GM12878 (cell line): Measurements from ENCODE around the gene TRUB1. TPM values are rescaled to one million over a fixed set of nuclear protein-coding genes. Genes with fewer than 3 reads are reported as not detected.

Experiments
- ATAC-seq: fragments of 200-7000 bp; cut with Tn5 transposase; 3 replicates; pipeline ENCODE4 v1.9.1; 2020; ENCODE audit warnings: mild to moderate bottlenecking, moderate library complexity
- BruUV-seq: library from RNA; stranded (reverse); fragments of 400-500 nt; replicated peaks from 2 replicates; lab custom pipeline; 2021; lab: Mats Ljungman, UMichigan
- CTCF ChIA-PET: fragments of 300-600 bp; sonication (Branson Sonifier 250); formaldehyde crosslinking; extraction: SDS; loops from one replicate; lab custom pipeline; 2021; ENCODE audit warnings: inconsistent platforms; lab: Yijun Ruan, JAX
- POLR2A ChIA-PET: fragments of 350-600 bp; formaldehyde crosslinking; extraction: SDS; loops from one replicate; lab custom pipeline; 2021; ENCODE audit warnings: inconsistent platforms; lab: Charles Lee
- RAD21 ChIA-PET: fragments of 300-600 bp; sonication (Branson Sonifier 250); formaldehyde crosslinking; loops from one replicate; lab custom pipeline; 2023; ENCODE audit warnings: antibody characterized with exemption; ENCODE audit not compliant: unreplicated experiment; lab: Charles Lee
- SMC1A ChIA-PET: fragments of 300-600 bp; sonication (Branson Sonifier 250); formaldehyde crosslinking; loops from one replicate; lab custom pipeline; 2023; ENCODE audit not compliant: unreplicated experiment, uncharacterized antibody; lab: Charles Lee
- DNase-seq: peaks from one replicate; pipeline ENCODE4 v3.0.0-alpha.2; 2011; ENCODE audit warnings: low read depth, low spot score
- FAIRE-seq: peaks from 3 replicates; lab custom pipeline; 2011; peaks lifted over from hg19 to GRCh38; lab: Jason Lieb, UNC
- H2AFZ ChIP-seq: 2 replicates; pipeline ENCODE4 v1.6.0; 2011; ENCODE audit warnings: low read depth, low read length, control low read depth; ENCODE audit not compliant: control insufficient read depth
- H3K27ac ChIP-seq: 2 replicates; pipeline ENCODE4 v1.5.1; 2011; ENCODE audit warnings: control low read depth; ENCODE audit not compliant: control insufficient read depth, insufficient read depth
- H3K27me3 ChIP-seq, 2 experiments: replicated peaks in 1 of 2; 2 replicates each; pipeline versions ENCODE4 v1.6.0 to v1.6.1; 2011; ENCODE audit warnings: low read length in 1 of 2; ENCODE audit not compliant: control insufficient read depth in 2 of 2, insufficient read depth in 2 of 2
- H3K36me3 ChIP-seq, 2 experiments: 2 replicates each; pipeline ENCODE4 v1.5.1; 2011; ENCODE audit warnings: low read length in 1 of 2; ENCODE audit not compliant: control insufficient read depth in 2 of 2, insufficient read depth in 2 of 2
- H3K4me1 ChIP-seq: 2 replicates; pipeline ENCODE4 v1.6.1; 2011; ENCODE audit warnings: mild to moderate bottlenecking, low read length, moderate library complexity, mixed read lengths; ENCODE audit not compliant: control insufficient read depth, insufficient read depth
- H3K4me2 ChIP-seq: 2 replicates; pipeline ENCODE4 v1.6.0; 2011; ENCODE audit warnings: control low read depth; ENCODE audit not compliant: control insufficient read depth, insufficient read depth
- H3K4me3 ChIP-seq: fragments of 200-600 bp; sonication (generic); 2 replicates; pipeline ENCODE4 v1.5.1; 2016
- H3K79me2 ChIP-seq: 2 replicates; pipeline ENCODE4 v1.6.0; 2011; ENCODE audit warnings: low read length; ENCODE audit not compliant: control insufficient read depth, insufficient read depth
- H3K9ac ChIP-seq: 2 replicates; pipeline ENCODE4 v1.8.0; 2011; ENCODE audit warnings: low read length, control low read depth, mixed read lengths; ENCODE audit not compliant: control insufficient read depth, insufficient read depth
- H3K9me3 ChIP-seq: replicated peaks from 3 replicates; pipeline ENCODE4 v1.5.1; 2011; ENCODE audit warnings: mild to moderate bottlenecking, low read length; ENCODE audit not compliant: control insufficient read depth, insufficient read depth
- H4K20me1 ChIP-seq: 2 replicates; pipeline ENCODE4 v1.6.0; 2011; ENCODE audit not compliant: control insufficient read depth, insufficient read depth
- CUX1 ChIP-seq: IDR thresholded peaks from 2 replicates; pipeline ENCODE4 v1.6.1; 2012; ENCODE audit warnings: improper control_type of control experiment, low read depth, low read length; ENCODE audit not compliant: insufficient replicate concordance
- DPF2 ChIP-seq: fragments of 450-650 bp; IDR thresholded peaks from 2 replicates; pipeline ENCODE4 v1.6.1; 2017; ENCODE audit warnings: mild to moderate bottlenecking
- KLF5 ChIP-seq: fragments of 450-650 bp; IDR thresholded peaks from 2 replicates; pipeline ENCODE4 v1.6.1; 2014; ENCODE audit warnings: mild to moderate bottlenecking; ENCODE audit not compliant: partially characterized antibody
- MAX ChIP-seq: IDR thresholded peaks from 2 replicates; pipeline ENCODE4 v1.6.1; 2012; ENCODE audit warnings: low read depth, low read length, improper control_type of control experiment
- PRDM15 ChIP-seq: fragments of 450-650 bp; formaldehyde crosslinking; IDR thresholded peaks from 2 replicates; pipeline ENCODE4 v1.4.0; 2020; ENCODE audit warnings: mild to moderate bottlenecking, moderate library complexity
- RELA ChIP-seq: fragments of 450-650 bp; IDR thresholded peaks from 2 replicates; pipeline ENCODE4 v1.8.0; 2014; ENCODE audit warnings: borderline replicate concordance; ENCODE audit not compliant: partially characterized antibody
- ZSCAN29 ChIP-seq: fragments of 450-650 bp; IDR thresholded peaks from 2 replicates; pipeline ENCODE4 v1.6.1; 2017; ENCODE audit warnings: mild to moderate bottlenecking, moderate library complexity
- WGBS: methylation state at CpG from one replicate; pipeline ENCODE4 v1.1.6; 2016; ENCODE audit warnings: low lambda C conversion rate; ENCODE audit not compliant: insufficient replicate concordance, insufficient coverage; ENCODE audit errors: missing lambda C conversion rate; 5-methylcytosine and 5-hydroxymethylcytosine counted together
- in situ Hi-C: fragments of 300-500 bp; cut with MboI; formaldehyde crosslinking; loops from 9 replicates; pipeline ENCODE4 v1.14.3; 2018; ENCODE audit warnings: mixed read lengths
- intact Hi-C: fragments of 100-400 bp; cut with micrococcal nuclease; formaldehyde crosslinking; loops from one replicate; pipeline ENCODE4 v1.14.2; 2022; ENCODE audit not compliant: unreplicated experiment
- polyA plus RNA-seq, 11 experiments: library from polyadenylated mRNA; depleted of rRNA in 4 of 11; unstranded in 6 of 11; stranded (reverse) in 5 of 11; fragments of >200 nt; fragmentation: Nextera tagmentation in 4 of 11; fragmentation: Illumina TruSeq in 1 of 11; extraction: Ambion mirVana in 4 of 11; extraction: Trizol in 1 of 11; gene quantifications; 1 replicate in 1 of 11; 2 replicates in 10 of 11; pipeline versions ENCODE4 v1.2.1 to v1.2.3, GENCODE V29; 2011 to 2016; ENCODE audit warnings: inconsistent platforms in 2 of 11, missing spikeins in 2 of 11, low read depth in 1 of 11
- total RNA-seq, 4 experiments: library from RNA; depleted of rRNA in 3 of 4; stranded (reverse); fragments of >200 nt in 3 of 4; fragmentation: Illumina TruSeq in 1 of 4; extraction: Trizol in 1 of 4; gene quantifications; 2 replicates each; pipeline versions ENCODE4 v1.2.1 to v1.2.3, GENCODE V29; 2013 to 2021

The TRUB1 gene
- total and polyA plus RNA-seq, 10 of the 15 experiments (the other 5 are each of a cell fraction or from before 2014, with no cell fraction given), result 8.1 to 24.0 (median 15.9) TPM

- TF ChIP-seq PRDM15 (no peak), ZSCAN29 (no peak)
Measured at GRCh38 chr10:114930320-114930719, 7.7 kb upstream of the TRUB1 start (continued).

DNA sequence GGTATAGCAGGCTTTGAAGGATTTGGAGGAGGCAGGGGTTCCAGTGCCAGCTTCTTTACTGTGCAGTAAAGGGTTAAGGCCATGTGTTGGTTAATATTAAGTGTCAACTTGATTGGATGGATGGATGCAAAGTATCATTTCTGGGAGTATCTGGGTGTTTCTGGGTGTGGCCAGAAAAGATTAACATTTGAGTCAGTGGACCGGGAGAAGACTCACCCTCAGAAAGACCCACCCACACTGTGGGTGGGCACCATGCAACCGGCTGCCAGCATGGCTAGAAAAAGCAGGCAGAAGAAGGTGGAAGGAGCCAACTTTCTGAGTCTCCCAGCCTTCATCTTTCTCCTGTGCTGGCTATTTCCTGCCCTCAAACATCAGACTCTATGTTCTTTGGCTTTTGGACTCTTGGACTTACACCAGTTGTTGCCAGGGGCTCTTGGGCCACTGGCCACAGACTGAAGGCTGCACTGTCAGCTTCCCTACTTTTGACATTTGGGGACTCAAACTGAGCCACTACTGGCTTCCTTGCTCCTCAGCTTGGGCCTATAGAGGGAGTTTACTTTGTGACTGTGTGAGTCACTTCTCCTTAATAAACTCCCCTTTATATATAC is 6.8 kb upstream of the TRUB1 start:
- H3K9me3 ChIP-seq, result no peaks in the 10 kb centered on the region; the same call in 2 of the 3 replicates
- no peaks in the 10 kb centered on the region for H3K79me2 ChIP-seq
- no peak overlapping the region for H3K27ac ChIP-seq
- no peaks in the 10 kb centered on the region for H3K4me1 ChIP-seq
- no peaks in the 10 kb centered on the region for H3K36me3 ChIP-seq
- no peak overlapping the region for H2AFZ ChIP-seq
- H3K9ac ChIP-seq, result no peak overlapping the region
- ChIA-PET POLR2A (no interaction called here), RAD21 (no interaction called here), SMC1A (interaction anchor here (2.3 kb wide), 1 partner anchor 9 kb away, joined by 6 read pairs; no protein-coding TSS in a partner anchor), CTCF (no interaction called here)
- H4K20me1 ChIP-seq, result no peaks in the 10 kb centered on the region
- DNase-seq (no peak), FAIRE-seq (no peak), ATAC-seq (no peak)
- TF ChIP-seq KLF5 (no peak), DPF2 (no peak), CUX1 (no peak), MAX (no peak), RELA (no peak)
- no peaks in the 10 kb centered on the region for H3K27me3 ChIP-seq
- H3K4me2 ChIP-seq, result no peak overlapping the region
- H3K4me3 ChIP-seq, result no peak overlapping the region
- in situ Hi-C loops, result no loop called here
- 37% methylated on average over 2 of the region's 2 CpGs for WGBS
- no TSS peak for BruUV-seq
- intact Hi-C loops, result no loop called here
